GM21381 (cell line): ENCODE measurements around the gene GMFB.

ENCODE experiments used
- ATAC-seq: cut with Tn5 transposase; IDR thresholded peaks from one replicate; pipeline ENCODE4 v1.9.1; 2021; ENCODE audit warnings: mild to moderate bottlenecking, moderate library complexity; ENCODE audit not compliant: unreplicated experiment

GMFB gene

GRCh38 chr14:54493293-54493692, 4.5 kb upstream of the GMFB start:
- no peak for ATAC-seq

- ATAC-seq, result no peak
Measured at GRCh38 chr14:54490445-54491175, 1.8 kb upstream of the GMFB start.

GRCh38 chr14:54489731-54490444, 1.1 kb upstream of the GMFB start:
- no peak for ATAC-seq

- no peak for ATAC-seq
Measured at GRCh38 chr14:54489318-54489683, 521 bp upstream of the GMFB start.

GRCh38 chr14:54488318-54488645, 498 bp downstream of the GMFB start:
- ATAC-seq, result peak; percentile 16

GRCh38 chr14:54487771-54488170, 1.0 kb downstream of the GMFB start:
- ATAC-seq, result no peak

GRCh38 chr14:54486685-54487084, 2.1 kb downstream of the GMFB start:
- ATAC-seq, result no peak

- ATAC-seq, result no peak
Measured at GRCh38 chr14:54483846-54484245, 4.9 kb downstream of the GMFB start.

GRCh38 chr14:54483073-54483745, 5.6 kb downstream of the GMFB start:
- no peak for ATAC-seq

GRCh38 chr14:54481695-54482094, 7.1 kb downstream of the GMFB start:
- ATAC-seq, result no peak

GRCh38 chr14:54480830-54481562, 7.8 kb downstream of the GMFB start:
- no peak for ATAC-seq

- no peak for ATAC-seq
Measured at GRCh38 chr14:54478636-54479215, 10.1 kb downstream of the GMFB start.

- ATAC-seq, result no peak
Measured at GRCh38 chr14:54475911-54476310, 12.9 kb downstream of the GMFB start.

- ATAC-seq, result no peak
Measured at GRCh38 chr14:54475187-54475899, 13.4 kb downstream of the GMFB start.

- ATAC-seq, result no peak
Measured at GRCh38 chr14:54474232-54474793, 14.5 kb downstream of the GMFB start.

GRCh38 chr14:54472315-54472714, 16.5 kb downstream of the GMFB start:
- no peak for ATAC-seq

- no peak for ATAC-seq
Measured at GRCh38 chr14:54471641-54472040, 17.1 kb downstream of the GMFB start.

- ATAC-seq, result no peak
Measured at GRCh38 chr14:54470701-54471100, 18.1 kb downstream of the GMFB start.

- ATAC-seq, result no peak
Measured at GRCh38 chr14:54467280-54467679, 21.5 kb downstream of the GMFB start.

- no peak for ATAC-seq
Measured at GRCh38 chr14:54465654-54466053, 23.1 kb downstream of the GMFB start.
